Measurements from ENCODE around the gene ATP9B. TPM values are rescaled to one million over a fixed set of nuclear protein-coding genes. Genes with fewer than 3 reads are reported as not detected.
"Not testable (repeated sequence)": the region's sequence is repeated elsewhere in the genome, so short reads cannot be mapped to it uniquely, and the experiment has no call there.

ATP9B gene
- total RNA-seq, 1 experiment from 2014 or later: 8.0 TPM

GRCh38 chr18:79305911-79306310 is 236.7 kb downstream of the ATP9B start:
- H3K27me3 ChIP-seq (ENCODE audit: control insufficient read depth, insufficient read depth, low read length): no peaks in the 10 kb centered on the region
- DNase-seq: no peak
- H3K36me3 ChIP-seq (replicated peaks; ENCODE audit: control insufficient read depth, insufficient read depth, low read length): no peaks in the 10 kb centered on the region; the same call in 1 of the 2 replicates
- no peak overlapping the region for H3K4me3 ChIP-seq (ENCODE audit: insufficient read depth, low read depth, low read length)

GRCh38 chr18:79309614-79310358 is 240.6 kb downstream of the ATP9B start:
- H3K27me3 ChIP-seq (ENCODE audit: control insufficient read depth, insufficient read depth, low read length): no peaks in the 10 kb centered on the region
- no peak overlapping the region for H3K4me3 ChIP-seq (ENCODE audit: insufficient read depth, low read depth, low read length)
- H3K36me3 ChIP-seq (replicated peaks; ENCODE audit: control insufficient read depth, insufficient read depth, low read length): no peaks in the 10 kb centered on the region; the same call in 1 of the 2 replicates
- DNase-seq: no peak

- Histone ChIP-seq H3K27me3 (ENCODE audit: control insufficient read depth, insufficient read depth, low read length) (no peaks in the 10 kb centered on the region), H3K36me3 (replicated peaks; ENCODE audit: control insufficient read depth, insufficient read depth, low read length) (no peaks in the 10 kb centered on the region), H3K4me3 (ENCODE audit: insufficient read depth, low read depth, low read length) (no peak overlapping the region)
- DNase-seq: no peak
These were observed 245.7 kb downstream of the ATP9B start for GRCh38 chr18:79314838-79315388.

- Histone ChIP-seq H3K27me3 (ENCODE audit: control insufficient read depth, insufficient read depth, low read length) (no peaks in the 10 kb centered on the region), H3K4me3 (ENCODE audit: insufficient read depth, low read depth, low read length) (no peak overlapping the region), H3K36me3 (replicated peaks; ENCODE audit: control insufficient read depth, insufficient read depth, low read length) (no peaks in the 10 kb centered on the region)
- no peak for DNase-seq
These were observed 246.4 kb downstream of the ATP9B start for GRCh38 chr18:79315596-79315995.

GRCh38 chr18:79317703-79318102 is 248.5 kb downstream of the ATP9B start:
- no peak for DNase-seq
- Histone ChIP-seq H3K36me3 (replicated peaks; ENCODE audit: control insufficient read depth, insufficient read depth, low read length) (no peaks in the 10 kb centered on the region), H3K27me3 (ENCODE audit: control insufficient read depth, insufficient read depth, low read length) (no peaks in the 10 kb centered on the region), H3K4me3 (ENCODE audit: insufficient read depth, low read depth, low read length) (no peak overlapping the region)

GRCh38 chr18:79318142-79318673 is 249.0 kb downstream of the ATP9B start:
- Histone ChIP-seq H3K36me3 (replicated peaks; ENCODE audit: control insufficient read depth, insufficient read depth, low read length) (no peaks in the 10 kb centered on the region), H3K27me3 (ENCODE audit: control insufficient read depth, insufficient read depth, low read length) (no peaks in the 10 kb centered on the region), H3K4me3 (ENCODE audit: insufficient read depth, low read depth, low read length) (no peak overlapping the region)
- no peak for DNase-seq

GRCh38 chr18:79320216-79320850 is 251.1 kb downstream of the ATP9B start:
- DNase-seq: peak; percentile 41
- no peak overlapping the region for H3K4me3 ChIP-seq (ENCODE audit: insufficient read depth, low read depth, low read length)
- H3K27me3 ChIP-seq (ENCODE audit: control insufficient read depth, insufficient read depth, low read length): no peaks in the 10 kb centered on the region
- no peaks in the 10 kb centered on the region for H3K36me3 ChIP-seq (replicated peaks; ENCODE audit: control insufficient read depth, insufficient read depth, low read length)

- Histone ChIP-seq H3K36me3 (replicated peaks; ENCODE audit: control insufficient read depth, insufficient read depth, low read length) (no peaks in the 10 kb centered on the region), H3K27me3 (ENCODE audit: control insufficient read depth, insufficient read depth, low read length) (no peaks in the 10 kb centered on the region), H3K4me3 (ENCODE audit: insufficient read depth, low read depth, low read length) (no peak overlapping the region)
- DNase-seq: no peak
These were observed 252.6 kb downstream of the ATP9B start for GRCh38 chr18:79321625-79322405.

GRCh38 chr18:79322441-79322840 is 253.2 kb downstream of the ATP9B start:
- Histone ChIP-seq H3K4me3 (ENCODE audit: insufficient read depth, low read depth, low read length) (no peak overlapping the region), H3K27me3 (ENCODE audit: control insufficient read depth, insufficient read depth, low read length) (no peaks in the 10 kb centered on the region), H3K36me3 (replicated peaks; ENCODE audit: control insufficient read depth, insufficient read depth, low read length) (no peaks in the 10 kb centered on the region)
- DNase-seq: no peak

- Histone ChIP-seq H3K27me3 (ENCODE audit: control insufficient read depth, insufficient read depth, low read length) (no peaks in the 10 kb centered on the region), H3K4me3 (ENCODE audit: insufficient read depth, low read depth, low read length) (no peak overlapping the region), H3K36me3 (replicated peaks; ENCODE audit: control insufficient read depth, insufficient read depth, low read length) (no peaks in the 10 kb centered on the region)
- no peak for DNase-seq
These were observed 254.3 kb downstream of the ATP9B start for GRCh38 chr18:79323471-79323870.

GRCh38 chr18:79326413-79327198 is 257.4 kb downstream of the ATP9B start:
- no peak overlapping the region for H3K4me3 ChIP-seq (ENCODE audit: insufficient read depth, low read depth, low read length)
- no peak for DNase-seq
- H3K27me3 ChIP-seq (ENCODE audit: control insufficient read depth, insufficient read depth, low read length): no peaks in the 10 kb centered on the region
- H3K36me3 ChIP-seq (replicated peaks; ENCODE audit: control insufficient read depth, insufficient read depth, low read length): no peaks in the 10 kb centered on the region

GRCh38 chr18:79327199-79327721 is 258.1 kb downstream of the ATP9B start:
- DNase-seq: no peak
- H3K36me3 ChIP-seq (replicated peaks; ENCODE audit: control insufficient read depth, insufficient read depth, low read length): no peaks in the 10 kb centered on the region
- no peak overlapping the region for H3K4me3 ChIP-seq (ENCODE audit: insufficient read depth, low read depth, low read length)
- no peaks in the 10 kb centered on the region for H3K27me3 ChIP-seq (ENCODE audit: control insufficient read depth, insufficient read depth, low read length)

- not testable (repeated sequence) for H3K4me3 ChIP-seq (ENCODE audit: insufficient read depth, low read depth, low read length); H3K27me3 ChIP-seq (ENCODE audit: control insufficient read depth, insufficient read depth, low read length); DNase-seq; H3K36me3 ChIP-seq (replicated peaks; ENCODE audit: control insufficient read depth, insufficient read depth, low read length)
These were observed 258.7 kb downstream of the ATP9B start for GRCh38 chr18:79327915-79328314.

GRCh38 chr18:79328887-79329286 is 259.7 kb downstream of the ATP9B start:
- no peak overlapping the region for H3K4me3 ChIP-seq (ENCODE audit: insufficient read depth, low read depth, low read length)
- H3K27me3 ChIP-seq (ENCODE audit: control insufficient read depth, insufficient read depth, low read length): no peaks in the 10 kb centered on the region
- no peaks in the 10 kb centered on the region for H3K36me3 ChIP-seq (replicated peaks; ENCODE audit: control insufficient read depth, insufficient read depth, low read length)
- no peak for DNase-seq
